PC-9 (cell line): ENCODE measurements around the gene MYH14.

Experiments used
- CTCF ChIP-seq: fragments of 200-600 bp; sonication (generic); conservative IDR thresholded peaks from 2 replicates; pipeline ENCODE4 v1.6.1; 2017; ENCODE audit warnings: mixed run types, antibody characterized with exemption, mild to moderate bottlenecking, moderate library complexity
- EZH2 ChIP-seq: fragments of 200-600 bp; sonication (generic); IDR thresholded peaks from 2 replicates; pipeline ENCODE4 v1.8.0; 2017; ENCODE audit warnings: antibody characterized with exemption, low read depth

GRCh38 chr19:50213925-50214324, 10.5 kb downstream of the MYH14 start:
- TF ChIP-seq CTCF (no peak), EZH2 (no peak)
